Small intestine (tissue), 7 donors: ENCODE data around the gene NUP88. TPM values are rescaled to one million over a fixed set of nuclear protein-coding genes. Genes with fewer than 3 reads are reported as not detected.

Experiments
- DNase-seq, 2 donors: peaks; one replicate each; pipeline versions ENCODE4 v3.0.0 to v3.0.0-alpha.2; 2013
- FAIRE-seq: peaks from 2 replicates; lab custom pipeline; 2012; peaks lifted over from hg19 to GRCh38; lab: Jason Lieb, UNC
- H3K27ac ChIP-seq, 3 donors: one replicate each; pipeline ENCODE4 v1.5.1; 2013; ENCODE audit warnings: low read length in 2 of 3, mild to moderate bottlenecking in 2 of 3, control low read depth in 1 of 3, inconsistent platforms in 1 of 3, low read depth in 1 of 3, moderate library complexity in 1 of 3
- H3K27me3 ChIP-seq, 3 donors: one replicate each; pipeline ENCODE4 v1.6.1; 2013; ENCODE audit warnings: low read length in 3 of 3, inconsistent platforms in 1 of 3; ENCODE audit not compliant: control insufficient read depth in 3 of 3, insufficient read depth in 3 of 3
- H3K36me3 ChIP-seq, 3 donors: one replicate each; pipeline ENCODE4 v1.6.1; 2013; ENCODE audit warnings: low read length in 3 of 3, inconsistent platforms in 1 of 3, low read depth in 1 of 3, mild to moderate bottlenecking in 1 of 3, moderate library complexity in 1 of 3; ENCODE audit not compliant: control insufficient read depth in 3 of 3, insufficient read depth in 2 of 3
- H3K4me1 ChIP-seq, 3 donors: one replicate each; pipeline ENCODE4 v1.6.1; 2013; ENCODE audit warnings: low read length in 2 of 3, inconsistent platforms in 1 of 3, low read depth in 1 of 3, mild to moderate bottlenecking in 1 of 3, moderate library complexity in 1 of 3; ENCODE audit not compliant: control insufficient read depth in 3 of 3, insufficient read depth in 2 of 3
- H3K4me3 ChIP-seq, 3 donors: one replicate each; pipeline ENCODE4 v1.5.1; 2013; ENCODE audit warnings: low read length in 3 of 3, control low read depth in 1 of 3, inconsistent platforms in 1 of 3, low read depth in 1 of 3, mild to moderate bottlenecking in 1 of 3, moderate library complexity in 1 of 3
- H3K9me3 ChIP-seq, 2 donors: one replicate each; pipeline ENCODE4 v1.6.1; 2013; ENCODE audit warnings: low read depth in 1 of 2, low read length in 1 of 2; ENCODE audit not compliant: control insufficient read depth in 2 of 2, insufficient read depth in 1 of 2
- WGBS, 3 donors: extraction: QIAGEN DNeasy Blood & Tissue Kit; methylation state at CpG; one replicate each; pipeline ENCODE4 v1.1.7; 2013; 5-methylcytosine and 5-hydroxymethylcytosine counted together
- polyA plus RNA-seq, 4 donors: library from polyadenylated mRNA; stranded (reverse) in 3 of 4; unstranded in 1 of 4; fragments of 200-250 nt in 3 of 4; fragments of 120-200 nt in 1 of 4; gene quantifications; one replicate each; pipeline versions ENCODE4 v1.2.1 to v1.2.3, GENCODE V29; 2013
- donor health status: healthy with polysubstance abuse.
- donor health status: control.
- donor health status: control.
- donor health status: Bipolar disorder and iron deficiency.
- donor health status: healthy.

NUP88 gene
- polyA plus RNA-seq, 4 donors, result 54.5 to 71.2 (median 63.8) TPM

- WGBS, 3 donors, result 63 to 74% (median 69%) methylated on average over 7 of the region's 7 CpGs
- H3K4me3 ChIP-seq, result no peak overlapping the region
- no peak overlapping the region for H3K27ac ChIP-seq
- no peaks in the 10 kb centered on the region for H3K27me3 ChIP-seq
- no peak for DNase-seq
- no peaks in the 10 kb centered on the region for H3K4me1 ChIP-seq
- no peaks in the 10 kb centered on the region for H3K9me3 ChIP-seq
- H3K36me3 ChIP-seq, result peaks cover 18 to 43% (median 18%) of the 10 kb centered on the region in 3 donors
- FAIRE-seq, result no peak
Measured at GRCh38 chr17:5362162-5362811, 57.2 kb downstream of the NUP88 start.

GRCh38 chr17:5361426-5361825, 58.0 kb downstream of the NUP88 start:
- 81 to 85% (median 84%) methylated on average over 9 of the region's 9 CpGs for WGBS, 3 donors
- H3K27ac ChIP-seq, result no peak overlapping the region
- DNase-seq (no peak), FAIRE-seq (no peak)
- peaks cover 18 to 43% (median 18%) of the 10 kb centered on the region in 3 donors for H3K36me3 ChIP-seq
- no peaks in the 10 kb centered on the region for H3K4me1 ChIP-seq
- H3K9me3 ChIP-seq, result no peaks in the 10 kb centered on the region
- H3K27me3 ChIP-seq, result no peaks in the 10 kb centered on the region
- H3K4me3 ChIP-seq, result no peak overlapping the region

- DNase-seq (no peak), FAIRE-seq (no peak)
- WGBS, 3 donors, result 80 to 94% (median 90%) methylated on average over 3 of the region's 3 CpGs
- Histone ChIP-seq H3K4me1 (no peaks in the 10 kb centered on the region), H3K4me3 (no peak overlapping the region), H3K27ac (no peak overlapping the region), H3K9me3 (no peaks in the 10 kb centered on the region), H3K36me3 (peaks cover 17 to 40% (median 26%) of the 10 kb centered on the region in 3 donors), H3K27me3 (no peaks in the 10 kb centered on the region)
Measured at GRCh38 chr17:5355421-5356129, 63.9 kb downstream of the NUP88 start.

- H3K4me1 ChIP-seq, result no peaks in the 10 kb centered on the region
- peaks cover 16 to 39% (median 29%) of the 10 kb centered on the region in 3 donors for H3K36me3 ChIP-seq
- 84 to 87% (median 84%) methylated on average over 2 of the region's 2 CpGs for WGBS, 3 donors
- no peak overlapping the region for H3K27ac ChIP-seq
- no peak overlapping the region for H3K4me3 ChIP-seq
- no peaks in the 10 kb centered on the region for H3K9me3 ChIP-seq
- DNase-seq (no peak), FAIRE-seq (no peak)
- H3K27me3 ChIP-seq, result no peaks in the 10 kb centered on the region
Measured at GRCh38 chr17:5354886-5355415, 64.5 kb downstream of the NUP88 start.

- Histone ChIP-seq H3K36me3 (peaks cover 16 to 39% (median 31%) of the 10 kb centered on the region in 3 donors), H3K4me3 (no peak overlapping the region)
- FAIRE-seq, result no peak
Measured at GRCh38 chr17:5354310-5354709, 65.2 kb downstream of the NUP88 start.

GRCh38 chr17:5352681-5353289, 66.7 kb downstream of the NUP88 start:
- H3K9me3 ChIP-seq, result no peaks in the 10 kb centered on the region
- H3K4me1 ChIP-seq, result no peaks in the 10 kb centered on the region
- no peak for FAIRE-seq
- DNase-seq, result no peak
- no peaks in the 10 kb centered on the region for H3K27me3 ChIP-seq
- peaks cover 14 to 35% (median 30%) of the 10 kb centered on the region in 3 donors for H3K36me3 ChIP-seq
- H3K4me3 ChIP-seq, result no peak overlapping the region
- WGBS, 3 donors, result 89 to 93% (median 92%) methylated on average over 4 of the region's 4 CpGs
- H3K27ac ChIP-seq, result no peak overlapping the region

More at GRCh38 chr17:5354310-5354709, 65.2 kb downstream of the NUP88 start:
- no peak for DNase-seq
- no peak overlapping the region for H3K27ac ChIP-seq
- H3K9me3 ChIP-seq, result no peaks in the 10 kb centered on the region
- WGBS, 3 donors, result 76 to 84% (median 77%) methylated on average over 2 of the region's 2 CpGs
- no peaks in the 10 kb centered on the region for H3K4me1 ChIP-seq
- no peaks in the 10 kb centered on the region for H3K27me3 ChIP-seq

GRCh38 chr17:5344914-5345313, 74.5 kb downstream of the NUP88 start:
- no peak overlapping the region for H3K27ac ChIP-seq
- DNase-seq, result no peak
- no peaks in the 10 kb centered on the region for H3K9me3 ChIP-seq
- no peaks in the 10 kb centered on the region for H3K4me1 ChIP-seq
- no peak for FAIRE-seq
- WGBS, 3 donors, result 91 to 98% (median 94%) methylated on average over 9 of the region's 9 CpGs
- H3K36me3 ChIP-seq, result peaks cover 7 to 19% (median 11%) of the 10 kb centered on the region in 3 donors
- H3K4me3 ChIP-seq, result no peak overlapping the region
- no peaks in the 10 kb centered on the region for H3K27me3 ChIP-seq
